Renal pelvis (tissue), 4 donors: Measurements from ENCODE around the gene RCCD1. TPM values are rescaled to one million over a fixed set of nuclear protein-coding genes. Genes with fewer than 3 reads are reported as not detected.

Source experiments
- DNase-seq: peaks from one replicate; pipeline ENCODE4 v3.0.0-alpha.2; 2013
- polyA plus RNA-seq, 3 donors: library from polyadenylated mRNA; unstranded; fragments of 120-200 nt; gene quantifications; one replicate each; pipeline ENCODE4 v1.2.1, GENCODE V29; 2013; ENCODE audit not compliant: insufficient read length in 3 of 3

Gene RCCD1
- polyA plus RNA-seq, 3 donors = 16.6 to 19.7 (median 19.4) TPM

- DNase-seq = no peak
These were observed 12.1 kb upstream of the RCCD1 start for GRCh38 chr15:90942354-90943120.

GRCh38 chr15:90945091-90945490 is 9.6 kb upstream of the RCCD1 start:
- DNase-seq = no peak

GRCh38 chr15:90946538-90946937 is 8.1 kb upstream of the RCCD1 start:
- DNase-seq = no peak

GRCh38 chr15:90946941-90947576 is 7.6 kb upstream of the RCCD1 start:
- no peak for DNase-seq

- no peak for DNase-seq
These were observed 6.9 kb upstream of the RCCD1 start for GRCh38 chr15:90947577-90948357.

- DNase-seq = no peak
These were observed 6.2 kb upstream of the RCCD1 start for GRCh38 chr15:90948506-90948905.

- no peak for DNase-seq
These were observed 4.6 kb upstream of the RCCD1 start for GRCh38 chr15:90949979-90950675.

GRCh38 chr15:90950676-90951075 is 4.0 kb upstream of the RCCD1 start:
- no peak for DNase-seq

GRCh38 chr15:90952901-90953677 is 1.6 kb upstream of the RCCD1 start:
- no peak for DNase-seq

GRCh38 chr15:90953947-90954711 is 555 bp upstream of the RCCD1 start:
- no peak for DNase-seq

GRCh38 chr15:90955624-90956273 is 1.1 kb downstream of the RCCD1 start:
- DNase-seq = no peak

GRCh38 chr15:90956274-90957030 is 1.8 kb downstream of the RCCD1 start:
- peak; percentile 80 for DNase-seq

GRCh38 chr15:90957031-90957790 is 2.5 kb downstream of the RCCD1 start:
- DNase-seq = peak; percentile 35

- no peak for DNase-seq
These were observed 3.1 kb downstream of the RCCD1 start for GRCh38 chr15:90957791-90958190.

GRCh38 chr15:90959028-90959595 is 4.4 kb downstream of the RCCD1 start:
- DNase-seq = no peak

GRCh38 chr15:90959894-90960293 is 5.2 kb downstream of the RCCD1 start:
- no peak for DNase-seq

- DNase-seq = no peak
These were observed 5.8 kb downstream of the RCCD1 start for GRCh38 chr15:90960298-90961091.
